GM18507 (cell line): ENCODE data around the gene KDM5A.
"Not testable (repeated sequence)": the region's sequence is repeated elsewhere in the genome, so short reads cannot be mapped to it uniquely, and the experiment has no call there.

ENCODE experiments used
- DNase-seq: peaks from one replicate; pipeline ENCODE4 v3.0.0; 2011; ENCODE audit warnings: low read depth; ENCODE audit not compliant: insufficient read length; ENCODE audit errors: extremely low spot score
- FAIRE-seq: peaks from 2 replicates; lab custom pipeline; 2011; peaks lifted over from hg19 to GRCh38; lab: Jason Lieb, UNC

Gene KDM5A

GRCh38 chr12:253116-253831, 135.8 kb downstream of the KDM5A start:
- FAIRE-seq (no peak), DNase-seq (no peak)

DNA sequence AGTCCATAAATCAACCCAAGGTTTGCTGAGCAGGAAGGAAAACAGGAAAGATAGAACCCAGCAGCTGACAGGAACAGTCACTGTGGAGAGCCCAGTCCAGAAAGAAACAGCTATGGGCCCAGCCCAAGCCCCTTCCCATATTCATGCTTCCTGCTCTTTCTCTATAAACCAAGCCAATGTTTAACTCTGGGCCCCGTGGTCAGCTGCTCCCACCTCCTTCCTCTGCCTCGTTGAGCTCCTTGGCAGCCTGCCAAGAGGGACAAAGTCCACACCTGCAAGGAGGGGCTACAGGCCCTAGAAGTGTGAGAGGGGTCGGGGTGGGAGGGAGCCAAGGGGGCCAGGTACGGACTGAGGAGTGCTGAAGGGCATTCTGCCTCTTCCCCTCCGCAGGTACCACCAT, 136.5 kb downstream of the KDM5A start:
- no peak for FAIRE-seq
- DNase-seq = no peak

GRCh38 chr12:247271-247670, 141.8 kb downstream of the KDM5A start:
- FAIRE-seq = no peak

DNA sequence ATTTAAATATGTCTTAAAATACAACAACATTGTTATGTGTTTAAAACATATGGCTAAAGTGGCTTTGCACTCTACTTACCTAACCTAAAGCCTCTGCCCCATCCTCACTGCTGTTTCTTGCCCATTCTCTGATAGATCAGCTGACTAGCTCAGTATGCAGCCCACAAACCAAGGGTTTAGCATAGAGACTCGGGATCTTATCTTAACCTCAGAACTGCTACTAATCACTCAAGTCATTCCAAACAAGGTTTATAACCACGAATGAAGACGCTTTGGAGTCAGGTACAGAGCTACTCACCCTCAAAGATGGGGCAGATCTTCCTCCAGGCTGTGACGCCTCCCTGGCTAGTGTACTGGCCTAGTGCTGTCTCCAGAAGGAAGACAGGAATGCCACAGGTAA, 145.7 kb downstream of the KDM5A start:
- no peak for DNase-seq
- FAIRE-seq = no peak

More at GRCh38 chr12:247271-247670, 141.8 kb downstream of the KDM5A start:
- no peak for DNase-seq

DNA sequence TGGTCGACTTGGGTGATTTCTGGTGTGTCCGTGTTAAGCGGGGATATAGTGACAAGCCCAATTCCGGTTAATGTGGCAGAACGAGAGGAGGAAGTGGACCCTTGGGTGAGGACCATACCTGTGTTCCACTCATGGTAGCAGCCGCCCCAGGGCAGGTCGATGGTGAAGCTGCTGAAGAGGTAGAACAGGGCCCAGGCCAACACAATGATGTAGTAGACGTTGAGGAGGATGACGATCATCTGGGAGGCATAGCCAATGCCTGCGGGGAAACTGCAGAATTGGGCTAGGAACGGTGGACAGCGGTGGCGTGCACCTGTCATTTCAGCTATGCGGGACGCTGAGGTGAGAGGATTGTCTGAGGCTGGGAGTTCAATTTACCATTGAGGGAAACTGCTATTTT, 146.6 kb downstream of the KDM5A start:
- FAIRE-seq = no peak

DNA sequence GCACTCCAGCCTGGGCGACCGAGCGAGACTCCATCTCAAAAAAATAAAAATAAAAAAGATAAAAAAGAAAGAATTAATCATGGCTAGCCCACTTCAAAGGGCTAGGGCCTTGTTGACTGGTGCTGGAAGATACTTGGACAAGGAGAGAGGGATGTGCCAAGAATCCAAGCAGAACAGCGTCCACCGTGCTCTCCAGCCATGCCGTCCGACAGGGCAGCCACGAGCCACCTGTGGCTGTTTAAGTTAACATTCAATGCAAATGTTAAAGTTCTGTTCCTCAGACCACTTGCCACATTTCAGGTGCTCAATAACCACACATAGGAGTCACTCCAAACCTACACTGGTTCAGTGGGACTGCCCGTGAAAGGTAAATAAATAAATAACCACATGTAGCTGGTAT, 147.9 kb downstream of the KDM5A start:
- FAIRE-seq (no peak), DNase-seq (no peak)

More for the DNA sequence above, 146.6 kb downstream of the KDM5A start:
- no peak for DNase-seq

DNA sequence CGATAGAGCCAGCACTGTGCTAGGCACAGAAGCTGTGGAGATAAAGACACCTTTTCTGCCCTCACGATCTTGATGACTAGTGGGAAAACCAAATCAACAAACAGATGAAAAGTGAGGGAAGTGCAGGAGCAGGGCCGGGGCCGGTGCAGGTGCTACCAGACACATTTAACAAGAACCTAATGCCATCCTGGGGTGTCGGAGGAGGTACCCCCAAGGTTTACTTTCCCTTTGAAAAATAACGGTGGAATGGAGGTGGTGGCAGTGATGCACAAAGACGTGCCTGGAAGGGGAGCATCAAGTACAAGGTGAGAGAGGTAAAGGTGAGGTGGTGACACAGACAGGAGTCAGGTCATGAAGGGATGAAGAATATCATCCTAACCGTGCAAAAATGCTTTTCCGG, 148.6 kb downstream of the KDM5A start:
- FAIRE-seq (no peak), DNase-seq (no peak)

GRCh38 chr12:238736-239398, 150.3 kb downstream of the KDM5A start:
- DNase-seq (no peak), FAIRE-seq (no peak)

GRCh38 chr12:238116-238515, 151.0 kb downstream of the KDM5A start:
- no peak for DNase-seq
- FAIRE-seq = no peak

- no peak for FAIRE-seq
- DNase-seq = no peak
These were observed 151.9 kb downstream of the KDM5A start for GRCh38 chr12:237026-237815.

GRCh38 chr12:236445-236844, 152.7 kb downstream of the KDM5A start:
- DNase-seq (no peak), FAIRE-seq (no peak)

DNA sequence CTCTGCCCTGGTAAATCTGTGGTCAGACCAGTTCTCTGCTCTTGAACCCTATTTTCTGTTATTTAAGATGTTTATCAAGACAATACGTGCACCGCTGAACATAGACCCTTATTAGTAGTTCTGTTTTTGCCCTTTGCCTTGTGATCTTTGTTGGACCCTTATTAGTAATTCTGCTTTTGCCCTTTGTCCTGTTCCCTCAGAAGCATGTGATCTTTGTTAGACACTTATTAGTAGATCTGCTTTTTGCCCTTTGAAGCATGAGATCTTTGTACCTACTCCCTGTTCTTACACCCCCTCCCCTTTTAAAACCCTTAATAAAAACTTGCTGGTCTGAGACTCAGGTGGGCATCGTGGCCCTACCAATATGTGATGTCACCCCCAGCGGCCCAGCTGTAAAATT, 153.2 kb downstream of the KDM5A start:
- DNase-seq, FAIRE-seq: not testable (repeated sequence)

DNA sequence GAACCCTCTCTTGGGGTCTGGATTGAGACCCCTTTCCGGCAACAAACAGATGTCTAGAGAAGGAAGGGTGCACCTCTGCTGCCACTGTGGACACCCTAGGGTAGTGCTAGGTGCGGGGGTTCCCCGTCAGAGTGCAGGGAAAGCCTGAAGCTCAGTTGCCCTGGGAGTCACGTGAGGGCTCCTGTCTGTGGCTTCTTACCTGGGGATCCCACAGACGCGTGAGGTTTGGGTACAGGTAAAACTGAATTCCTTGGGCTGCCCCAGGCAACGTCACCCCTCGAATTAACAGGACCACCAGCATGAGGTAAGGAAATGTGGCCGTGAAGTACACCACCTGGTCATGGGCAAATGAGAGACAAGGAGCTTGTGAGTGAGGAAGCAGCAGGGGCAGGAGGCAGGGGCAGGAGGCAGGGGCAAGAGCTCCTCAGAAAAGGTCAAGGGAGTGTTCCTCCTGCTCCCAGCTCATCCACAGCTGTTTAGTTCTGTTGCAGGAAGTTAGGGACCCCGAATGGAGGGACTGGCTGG, 154.2 kb downstream of the KDM5A start:
- no peak for FAIRE-seq

GRCh38 chr12:234019-234418, 155.1 kb downstream of the KDM5A start:
- FAIRE-seq (no peak), DNase-seq (no peak)

More for the DNA sequence above, 154.2 kb downstream of the KDM5A start:
- no peak for DNase-seq

- FAIRE-seq = no peak
- no peak for DNase-seq
These were observed 155.5 kb downstream of the KDM5A start for GRCh38 chr12:233615-233968.

DNA sequence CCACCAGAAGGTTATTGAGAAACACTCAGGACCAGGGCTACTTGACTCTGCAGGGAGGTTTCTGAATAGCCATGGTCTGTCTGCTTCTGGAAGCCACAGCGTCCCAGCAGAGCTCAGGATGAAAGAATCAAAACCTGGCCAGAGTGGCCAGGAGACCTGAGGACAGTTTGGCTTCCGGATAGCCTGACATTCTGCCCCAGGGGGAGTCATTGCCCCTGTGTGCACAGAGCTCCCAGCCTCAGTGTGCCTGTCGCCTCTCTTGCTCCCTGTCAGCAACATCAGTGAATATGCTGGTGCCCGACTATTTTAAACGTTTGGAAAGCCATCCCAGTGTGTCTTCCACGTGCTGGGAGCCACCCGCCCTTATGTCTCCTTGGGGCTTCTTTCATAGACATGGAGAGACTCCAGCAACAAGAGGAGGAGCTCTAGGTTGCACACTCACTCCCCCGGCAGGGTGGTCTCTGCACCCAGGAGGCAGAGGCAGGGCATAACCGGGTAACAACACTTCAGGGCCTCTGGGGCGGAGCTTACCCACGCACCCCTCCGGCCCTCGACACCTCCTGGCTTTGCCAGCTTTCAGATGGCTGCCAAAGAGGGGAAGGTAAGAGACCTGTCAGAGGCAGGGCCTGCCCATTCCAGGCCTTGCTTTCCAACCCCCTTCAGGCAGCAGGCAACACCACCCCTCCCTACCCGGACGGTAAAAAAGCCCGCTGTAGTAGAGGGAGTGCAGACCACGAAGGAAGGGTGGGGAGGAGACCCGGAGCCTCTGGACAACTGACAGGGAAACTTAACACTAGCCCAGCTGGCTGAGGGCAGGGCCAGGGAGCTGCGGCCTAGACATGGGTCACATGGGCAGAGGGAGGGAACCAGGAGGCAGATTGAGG, 156.1 kb downstream of the KDM5A start:
- no peak for DNase-seq
- no peak for FAIRE-seq

- DNase-seq (no peak), FAIRE-seq (no peak)
These were observed 158.0 kb downstream of the KDM5A start for GRCh38 chr12:230925-231671.
